ENCODE measurements around the gene ACER3. TPM values are rescaled to one million over a fixed set of nuclear protein-coding genes. Genes with fewer than 3 reads are reported as not detected.

ACER3 gene
- total and polyA plus RNA-seq, 8 donors: 2.1 to 25.9 (median 8.5) TPM

DNA sequence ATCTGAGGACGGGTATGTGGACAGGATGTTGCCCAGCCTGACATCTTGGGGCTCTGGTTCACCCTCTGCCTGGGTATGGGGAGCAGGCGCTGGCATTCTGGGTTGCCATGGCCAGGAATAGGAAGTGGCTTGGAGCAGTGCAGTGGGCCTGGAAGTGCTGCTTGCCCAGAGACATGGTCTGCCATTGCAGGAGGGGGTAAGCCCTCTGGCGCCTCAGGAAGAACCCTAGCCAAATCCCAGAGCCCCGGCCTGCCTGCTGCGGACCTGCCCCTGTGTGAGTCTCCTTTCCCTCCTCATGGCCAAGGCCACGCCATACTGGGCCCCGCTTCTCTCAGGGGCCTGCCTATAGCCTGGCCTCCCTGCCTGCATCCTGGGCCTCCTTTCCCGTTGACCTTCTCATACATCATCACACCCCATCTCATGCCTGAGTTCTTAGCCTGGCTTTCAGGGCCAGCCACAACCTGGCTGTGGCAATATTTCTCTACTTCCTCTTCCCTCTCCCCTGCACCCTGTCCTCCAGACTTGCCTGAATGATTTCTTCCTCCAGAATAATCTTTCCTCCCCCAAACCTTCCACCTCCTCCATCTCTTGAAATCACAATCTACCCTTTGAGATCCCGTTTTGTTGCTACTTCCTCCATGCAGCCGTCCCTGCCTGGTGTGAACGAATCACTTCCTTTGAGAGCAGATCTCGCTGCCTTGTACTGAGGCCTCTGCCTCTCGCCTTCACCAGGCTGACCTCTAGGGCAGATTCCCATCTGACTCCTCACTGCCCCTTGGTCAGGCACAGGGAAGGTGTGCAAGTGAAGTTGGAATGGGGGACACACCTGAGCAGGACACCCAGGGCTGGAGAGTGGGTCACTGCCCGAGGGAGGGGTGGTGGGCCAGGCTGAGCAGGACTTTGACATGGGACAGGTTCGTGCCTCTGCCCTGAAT is 211.2 kb downstream of the ACER3 start:
- WGBS, 5 donors: 60 to 70% (median 66%) methylated on average over 13 to 15 of the region's 15 CpGs
- peak in 1 of 2 donors; percentile 25 for DNase-seq

DNA sequence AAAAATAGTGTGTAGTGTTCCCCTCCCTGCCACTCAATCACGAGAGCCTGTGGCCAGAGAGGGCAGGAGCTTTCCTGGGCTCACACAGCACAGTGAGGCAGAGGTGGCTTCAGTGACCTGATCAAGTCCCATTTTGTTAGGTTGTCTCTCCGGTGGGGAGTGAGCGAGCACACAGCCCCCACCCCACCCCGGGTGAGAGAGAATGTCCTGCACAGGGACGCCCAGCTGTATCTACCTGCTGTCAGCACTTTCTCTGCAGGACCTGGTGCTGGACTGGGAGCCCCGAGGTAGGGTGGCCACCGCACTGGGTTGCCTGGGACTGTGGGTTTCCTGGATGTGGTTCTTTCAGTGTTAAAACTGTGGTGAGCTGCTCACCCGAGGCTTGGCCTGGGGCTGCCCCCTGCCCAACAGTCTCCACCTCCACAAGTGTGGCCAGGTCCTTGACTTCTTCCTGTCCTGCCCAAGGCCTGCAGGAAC is 212.2 kb downstream of the ACER3 start:
- Histone ChIP-seq H3K4me1 (peaks cover 49 to 81% (median 75%) of the 10 kb centered on the region in 4 donors), H3K36me3 (no peaks in the 10 kb centered on the region), H3K9me3 (no peaks in the 10 kb centered on the region), H3K27me3 (no peaks in the 10 kb centered on the region), H3K4me3 (no peak overlapping the region), H3K27ac (peak overlapping the region; percentile 82 to 94 (median 86))
- intact Hi-C loops (cut with DNase I; ENCODE audit: low total_unique reads): no loop called here
- DNase-seq: peak in 1 of 2 donors; percentile 24
- WGBS, 5 donors: 37 to 59% (median 44%) methylated on average over 6 to 8 of the region's 8 CpGs
- TF ChIP-seq POLR2AphosphoS5 (IDR thresholded peaks at IDR 0.05) (no peak), EP300 (IDR thresholded peaks at IDR 0.05) (no peak), POLR2A (IDR thresholded peaks at IDR 0.05) (no peak)
- TF ChIP-seq, protein P1, sequence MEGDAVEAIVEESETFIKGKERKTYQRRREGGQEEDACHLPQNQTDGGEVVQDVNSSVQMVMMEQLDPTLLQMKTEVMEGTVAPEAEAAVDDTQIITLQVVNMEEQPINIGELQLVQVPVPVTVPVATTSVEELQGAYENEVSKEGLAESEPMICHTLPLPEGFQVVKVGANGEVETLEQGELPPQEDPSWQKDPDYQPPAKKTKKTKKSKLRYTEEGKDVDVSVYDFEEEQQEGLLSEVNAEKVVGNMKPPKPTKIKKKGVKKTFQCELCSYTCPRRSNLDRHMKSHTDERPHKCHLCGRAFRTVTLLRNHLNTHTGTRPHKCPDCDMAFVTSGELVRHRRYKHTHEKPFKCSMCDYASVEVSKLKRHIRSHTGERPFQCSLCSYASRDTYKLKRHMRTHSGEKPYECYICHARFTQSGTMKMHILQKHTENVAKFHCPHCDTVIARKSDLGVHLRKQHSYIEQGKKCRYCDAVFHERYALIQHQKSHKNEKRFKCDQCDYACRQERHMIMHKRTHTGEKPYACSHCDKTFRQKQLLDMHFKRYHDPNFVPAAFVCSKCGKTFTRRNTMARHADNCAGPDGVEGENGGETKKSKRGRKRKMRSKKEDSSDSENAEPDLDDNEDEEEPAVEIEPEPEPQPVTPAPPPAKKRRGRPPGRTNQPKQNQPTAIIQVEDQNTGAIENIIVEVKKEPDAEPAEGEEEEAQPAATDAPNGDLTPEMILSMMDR (IDR thresholded peaks at IDR 0.05): no peak

More for the DNA sequence above, 211.2 kb downstream of the ACER3 start:
- no peak for TF ChIP-seq POLR2A (IDR thresholded peaks at IDR 0.05)
- TF ChIP-seq, protein P1 (IDR thresholded peaks at IDR 0.05): no peak
- no peak for TF ChIP-seq POLR2AphosphoS5 (IDR thresholded peaks at IDR 0.05)
- no peak for TF ChIP-seq EP300 (IDR thresholded peaks at IDR 0.05)
- no peaks in the 10 kb centered on the region for H3K36me3 ChIP-seq
- H3K27ac ChIP-seq: peak overlapping the region; percentile 82 to 94 (median 86)
- no peaks in the 10 kb centered on the region for H3K27me3 ChIP-seq
- peaks cover 56 to 89% (median 84%) of the 10 kb centered on the region in 4 donors for H3K4me1 ChIP-seq
- intact Hi-C loops (cut with DNase I; ENCODE audit: low total_unique reads): no loop called here
- no peaks in the 10 kb centered on the region for H3K9me3 ChIP-seq
- H3K4me3 ChIP-seq: no peak overlapping the region

DNA sequence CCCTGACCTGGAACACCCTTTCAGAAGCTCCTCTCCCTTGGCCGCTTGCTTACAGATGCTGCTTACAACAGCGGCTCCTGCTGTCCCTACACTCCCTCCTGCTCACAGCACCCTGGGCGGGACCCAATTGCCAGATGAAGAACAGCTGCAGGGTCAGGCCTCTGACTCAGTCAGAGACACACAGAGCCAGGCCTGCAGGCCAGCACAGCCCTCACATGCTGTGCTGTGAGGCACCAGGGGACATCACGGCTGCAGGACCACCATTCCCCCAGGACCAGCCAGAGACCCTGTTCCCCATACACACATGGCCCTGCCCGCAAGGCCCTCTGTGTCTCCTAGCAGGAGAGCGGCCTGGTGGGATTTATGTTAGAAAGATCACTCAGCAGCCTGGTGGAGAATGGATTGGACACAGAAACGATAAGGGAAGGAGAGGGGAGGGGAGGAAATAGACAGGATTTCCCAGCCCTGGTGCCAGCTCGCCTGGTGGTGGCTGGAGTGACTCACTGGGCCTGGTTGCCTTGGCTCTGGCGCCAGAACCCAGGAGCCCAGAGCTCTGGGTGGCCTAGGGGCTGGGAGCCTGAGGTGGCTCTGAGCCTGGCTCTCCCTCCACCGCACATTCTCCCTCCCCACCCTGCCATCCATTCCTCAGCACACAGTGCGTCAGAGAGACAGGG is 212.7 kb downstream of the ACER3 start:
- Histone ChIP-seq H3K9me3 (no peaks in the 10 kb centered on the region), H3K36me3 (no peaks in the 10 kb centered on the region), H3K4me1 (peaks cover 49 to 75% (median 69%) of the 10 kb centered on the region in 4 donors), H3K27me3 (no peaks in the 10 kb centered on the region), H3K4me3 (no peak overlapping the region), H3K27ac (peak overlapping the region; percentile 82 to 94 (median 86))
- DNase-seq: peak; percentile 77 to 94
- intact Hi-C loops (cut with DNase I; ENCODE audit: low total_unique reads): no loop called here
- 26 to 35% (median 32%) methylated on average over 8 to 11 of the region's 11 CpGs for WGBS, 5 donors
- TF ChIP-seq POLR2A (IDR thresholded peaks at IDR 0.05): no peak
- TF ChIP-seq, protein P1 (IDR thresholded peaks at IDR 0.05): peak in 3 of 7 experiments; percentile 20 to 52 (median 46)
- TF ChIP-seq POLR2AphosphoS5 (IDR thresholded peaks at IDR 0.05): peak; percentile 58 to 88 (median 71)

DNA sequence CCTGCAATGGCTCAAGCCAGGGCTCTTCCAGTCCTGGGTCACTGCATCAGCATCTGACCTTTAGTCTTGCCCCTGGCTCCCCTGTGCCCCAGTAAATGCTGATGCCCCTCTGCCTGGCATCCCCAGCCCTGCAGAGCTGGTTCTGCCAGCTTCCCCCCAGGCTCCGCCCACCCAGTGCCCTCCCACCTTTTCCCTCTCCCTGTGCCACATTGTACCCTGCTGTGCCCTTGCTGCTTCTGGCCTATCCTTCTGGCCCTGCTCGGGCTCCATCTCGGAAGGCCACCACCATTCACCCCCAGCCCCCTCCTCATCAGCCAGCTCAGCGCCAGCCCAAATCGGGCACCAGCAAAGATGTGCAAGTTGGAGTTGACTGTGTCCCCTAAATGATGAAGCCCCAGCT is 213.5 kb downstream of the ACER3 start:
- intact Hi-C loops (cut with DNase I; ENCODE audit: low total_unique reads): no loop called here
- Histone ChIP-seq H3K27ac (peak overlapping the region; percentile 82 to 94 (median 86)), H3K4me1 (peaks cover 49 to 68% (median 62%) of the 10 kb centered on the region in 4 donors), H3K36me3 (no peaks in the 10 kb centered on the region), H3K4me3 (peak overlapping the region in 1 of 4 donors; percentile 16), H3K27me3 (no peaks in the 10 kb centered on the region), H3K9me3 (no peaks in the 10 kb centered on the region)
- peak; percentile 49 to 56 for DNase-seq
- TF ChIP-seq, protein P1 (IDR thresholded peaks at IDR 0.05): no peak
- no peak for TF ChIP-seq EP300 (IDR thresholded peaks at IDR 0.05)
- no peak for TF ChIP-seq POLR2A (IDR thresholded peaks at IDR 0.05)
- TF ChIP-seq POLR2AphosphoS5 (IDR thresholded peaks at IDR 0.05): no peak
- 47 to 73% (median 53%) methylated on average over 5 of the region's 5 CpGs for WGBS, 5 donors
